ENCODE results near the gene STX1A. TPM values are rescaled to one million over a fixed set of nuclear protein-coding genes. Genes with fewer than 3 reads are reported as not detected.

Gene STX1A
- total and polyA plus RNA-seq, 2 of the 13 experiments (the other 11 are each of a cell fraction or from before 2014, with no cell fraction given) = 6.1 to 12.2 TPM

DNA sequence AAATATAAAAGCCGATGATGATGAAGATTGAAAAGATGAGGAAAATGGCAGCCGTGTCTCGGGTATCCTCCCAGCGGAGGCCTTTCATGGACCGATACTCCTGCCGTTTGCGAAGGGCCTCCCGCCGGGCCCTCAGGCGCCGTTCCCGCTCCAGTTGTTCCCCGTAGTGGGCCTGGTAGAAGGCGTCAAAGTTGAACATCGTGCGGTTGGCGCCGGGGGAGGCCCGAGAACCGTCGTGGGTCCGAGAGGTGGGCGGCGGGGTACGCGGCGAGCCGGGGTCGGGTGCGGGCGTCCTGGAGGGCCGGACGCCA, 36.8 kb downstream of the STX1A start (continued):
- TF ChIP-seq SNAPC2 (CRISPR knock-in tag; IDR thresholded peaks at IDR 0.05) (0 out of 2 replicates have a peak, but pooled peaks have one; percentile 41), GTF2F1 (IDR thresholded peaks at IDR 0.05; ENCODE audit: low read length) (no peak)

DNA sequence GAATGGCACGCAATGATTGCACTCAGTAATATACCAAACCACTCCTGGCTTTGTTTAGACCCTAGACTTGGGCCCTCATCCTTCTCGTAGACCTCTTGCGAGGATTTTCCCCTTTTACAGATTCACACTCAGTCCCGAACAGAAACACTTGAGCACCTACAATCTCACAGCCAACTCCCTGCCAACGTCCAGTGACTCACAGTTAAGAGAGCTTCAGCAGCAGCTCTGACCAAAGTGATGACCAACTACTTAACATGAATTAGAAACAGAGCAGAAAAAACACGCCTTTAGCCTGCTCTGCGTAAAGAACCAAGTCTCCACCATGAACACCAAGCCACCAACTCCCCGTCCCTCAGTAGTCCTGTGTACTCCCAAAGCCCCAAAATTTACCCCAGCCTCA, 38.4 kb downstream of the STX1A start:
- Histone ChIP-seq H3K27ac (ENCODE audit: extremely low read length, insufficient read depth, low read length) (no peak overlapping the region), H3K79me2 (ENCODE audit: insufficient read depth, low read length) (peaks cover 43% of the 10 kb centered on the region), H4K20me1 (ENCODE audit: insufficient read depth, low read length) (no peaks in the 10 kb centered on the region), H3K9ac (ENCODE audit: insufficient read depth, low read depth, low read length) (peak overlapping the region; percentile 10; the same call in 1 of the 2 replicates), H3K4me3 (replicated peaks in 1 of 3; ENCODE audit: insufficient read depth in 1 of 3, low read depth in 2 of 3, low read length in 3 of 3) (peak overlapping the region in 1 of 3 experiments; percentile 91; a peak in 1 of 6 replicates), H3K27me3 (ENCODE audit: control insufficient read depth in 1 of 2, insufficient read depth in 2 of 2, low read length in 2 of 2) (no peaks in the 10 kb centered on the region; a peak in 1 of 5 replicates), H3K9me3 (ENCODE audit: low read length) (no peaks in the 10 kb centered on the region), H3K4me1 (ENCODE audit: insufficient read depth, low read length) (peaks cover 50% of the 10 kb centered on the region), H2AFZ (ENCODE audit: low read length) (no peak overlapping the region), H3K4me2 (ENCODE audit: low read depth, low read length) (peak overlapping the region; percentile 76), H3K36me3 (replicated peaks in 1 of 2; ENCODE audit: control insufficient read depth in 1 of 2, insufficient read depth in 2 of 2, low read length in 2 of 2) (0 out of 5 replicates have a peak, but pooled peaks cover 0 to 2% of the 10 kb centered on the region in 2 experiments)
- intact Hi-C loops (cut with micrococcal nuclease; ENCODE audit: unreplicated experiment) = loop anchor here (5.0 kb wide), 1 partner anchor 36 kb away; the partner anchor contains the start of gene STX1A
- CTCF ChIA-PET (ENCODE audit: low intra/inter-chr PET ratio, low total read pairs) = no interaction called here
- in situ Hi-C loops (cut with HindIII; ENCODE audit: extremely low pct_ligation_motif_present, low pct_unique_long_range_greater_than_20kb) = no loop called here
- WGBS (ENCODE audit: low lambda C conversion rate) = 79% methylated on average over 8 of the region's 8 CpGs
- DNase-seq (ENCODE audit: low spot score) = no peak
- no TSS peak for BruUV-seq (replicated peaks)
- POLR2A ChIA-PET = no interaction called here
- TF ChIP-seq KDM2A (CRISPR knock-in tag; IDR thresholded peaks at IDR 0.05; ENCODE audit: borderline replicate concordance, low read depth) (no peak), KDM6A (CRISPR knock-in tag; IDR thresholded peaks at IDR 0.05; ENCODE audit: low read depth) (no peak), HDAC2 (CRISPR knock-in tag; IDR thresholded peaks at IDR 0.05) (no peak), PHF8 (CRISPR knock-in tag; IDR thresholded peaks at IDR 0.05) (no peak), ZSCAN21 (CRISPR knock-in tag; IDR thresholded peaks at IDR 0.05; ENCODE audit: borderline replicate concordance) (no peak), SMARCC2 (IDR thresholded peaks at IDR 0.05) (no peak), TEAD3 (CRISPR knock-in tag; optimal IDR thresholded peaks at IDR 0.05; ENCODE audit: borderline replicate concordance) (no peak), ZBTB38 (CRISPR knock-in tag; IDR thresholded peaks at IDR 0.05) (no peak), HHEX (CRISPR knock-in tag; IDR thresholded peaks at IDR 0.05) (no peak), ZNF703 (CRISPR knock-in tag; IDR thresholded peaks at IDR 0.05; ENCODE audit: borderline replicate concordance) (no peak), ARHGAP35 (CRISPR knock-in tag; IDR thresholded peaks at IDR 0.05; ENCODE audit: borderline replicate concordance) (no peak), SAFB2 (CRISPR knock-in tag; IDR thresholded peaks at IDR 0.05; ENCODE audit: borderline replicate concordance, low read depth) (no peak), SALL2 (CRISPR knock-in tag; IDR thresholded peaks at IDR 0.05) (no peak), U2AF2 (IDR thresholded peaks at IDR 0.05; ENCODE audit: low read depth, low read length) (no peak), RBFOX2 (IDR thresholded peaks at IDR 0.05; ENCODE audit: low read depth, low read length) (no peak), MEF2D (CRISPR knock-in tag; IDR thresholded peaks at IDR 0.05) (no peak)
- TF ChIP-seq, protein P1, sequence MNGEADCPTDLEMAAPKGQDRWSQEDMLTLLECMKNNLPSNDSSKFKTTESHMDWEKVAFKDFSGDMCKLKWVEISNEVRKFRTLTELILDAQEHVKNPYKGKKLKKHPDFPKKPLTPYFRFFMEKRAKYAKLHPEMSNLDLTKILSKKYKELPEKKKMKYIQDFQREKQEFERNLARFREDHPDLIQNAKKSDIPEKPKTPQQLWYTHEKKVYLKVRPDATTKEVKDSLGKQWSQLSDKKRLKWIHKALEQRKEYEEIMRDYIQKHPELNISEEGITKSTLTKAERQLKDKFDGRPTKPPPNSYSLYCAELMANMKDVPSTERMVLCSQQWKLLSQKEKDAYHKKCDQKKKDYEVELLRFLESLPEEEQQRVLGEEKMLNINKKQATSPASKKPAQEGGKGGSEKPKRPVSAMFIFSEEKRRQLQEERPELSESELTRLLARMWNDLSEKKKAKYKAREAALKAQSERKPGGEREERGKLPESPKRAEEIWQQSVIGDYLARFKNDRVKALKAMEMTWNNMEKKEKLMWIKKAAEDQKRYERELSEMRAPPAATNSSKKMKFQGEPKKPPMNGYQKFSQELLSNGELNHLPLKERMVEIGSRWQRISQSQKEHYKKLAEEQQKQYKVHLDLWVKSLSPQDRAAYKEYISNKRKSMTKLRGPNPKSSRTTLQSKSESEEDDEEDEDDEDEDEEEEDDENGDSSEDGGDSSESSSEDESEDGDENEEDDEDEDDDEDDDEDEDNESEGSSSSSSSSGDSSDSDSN (CRISPR knock-in tag; IDR thresholded peaks at IDR 0.05) = no peak
- TF ChIP-seq, protein P2, sequence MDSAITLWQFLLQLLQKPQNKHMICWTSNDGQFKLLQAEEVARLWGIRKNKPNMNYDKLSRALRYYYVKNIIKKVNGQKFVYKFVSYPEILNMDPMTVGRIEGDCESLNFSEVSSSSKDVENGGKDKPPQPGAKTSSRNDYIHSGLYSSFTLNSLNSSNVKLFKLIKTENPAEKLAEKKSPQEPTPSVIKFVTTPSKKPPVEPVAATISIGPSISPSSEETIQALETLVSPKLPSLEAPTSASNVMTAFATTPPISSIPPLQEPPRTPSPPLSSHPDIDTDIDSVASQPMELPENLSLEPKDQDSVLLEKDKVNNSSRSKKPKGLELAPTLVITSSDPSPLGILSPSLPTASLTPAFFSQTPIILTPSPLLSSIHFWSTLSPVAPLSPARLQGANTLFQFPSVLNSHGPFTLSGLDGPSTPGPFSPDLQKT (CRISPR knock-in tag; IDR thresholded peaks at IDR 0.05; ENCODE audit: borderline replicate concordance) = no peak
- TF ChIP-seq, protein P3, sequence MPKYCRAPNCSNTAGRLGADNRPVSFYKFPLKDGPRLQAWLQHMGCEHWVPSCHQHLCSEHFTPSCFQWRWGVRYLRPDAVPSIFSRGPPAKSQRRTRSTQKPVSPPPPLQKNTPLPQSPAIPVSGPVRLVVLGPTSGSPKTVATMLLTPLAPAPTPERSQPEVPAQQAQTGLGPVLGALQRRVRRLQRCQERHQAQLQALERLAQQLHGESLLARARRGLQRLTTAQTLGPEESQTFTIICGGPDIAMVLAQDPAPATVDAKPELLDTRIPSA (CRISPR knock-in tag; IDR thresholded peaks at IDR 0.05; ENCODE audit: borderline replicate concordance) = no peak
- TF ChIP-seq, protein P4, sequence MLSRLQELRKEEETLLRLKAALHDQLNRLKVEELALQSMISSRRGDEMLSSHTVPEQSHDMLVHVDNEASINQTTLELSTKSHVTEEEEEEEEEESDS (CRISPR knock-in tag; IDR thresholded peaks at IDR 0.05; ENCODE audit: borderline replicate concordance) = no peak
- no peak for ATAC-seq
- FAIRE-seq = no peak
